HG02973 (cell line): ENCODE measurements around the gene ADAMTSL5.
"Not testable (repeated sequence)": the region's sequence is repeated elsewhere in the genome, so short reads cannot be mapped to it uniquely, and the experiment has no call there.

ENCODE experiments used
- ATAC-seq: cut with Tn5 transposase; IDR thresholded peaks from one replicate; pipeline ENCODE4 v1.9.1; 2021; ENCODE audit warnings: moderate library complexity; ENCODE audit not compliant: unreplicated experiment

ADAMTSL5 gene

DNA sequence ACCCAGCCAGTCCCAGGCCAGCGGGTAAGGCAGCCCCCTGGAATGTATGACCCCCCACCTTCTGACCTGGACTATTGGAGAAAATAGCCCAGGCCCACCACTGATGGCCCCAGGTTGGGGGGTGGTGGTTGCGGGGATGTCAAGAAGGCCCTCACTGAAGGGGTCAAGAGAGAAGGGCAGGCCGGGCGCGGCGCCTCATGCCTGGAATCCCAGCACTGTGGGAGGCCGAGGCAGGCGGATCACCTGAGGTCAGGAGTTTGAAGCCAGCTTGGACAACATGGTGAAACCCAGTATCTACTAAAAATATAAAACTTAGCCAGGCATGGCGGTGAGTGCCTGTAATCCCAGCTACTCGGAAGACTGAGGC is 1.5 kb upstream of the ADAMTSL5 start:
- ATAC-seq = no peak

DNA sequence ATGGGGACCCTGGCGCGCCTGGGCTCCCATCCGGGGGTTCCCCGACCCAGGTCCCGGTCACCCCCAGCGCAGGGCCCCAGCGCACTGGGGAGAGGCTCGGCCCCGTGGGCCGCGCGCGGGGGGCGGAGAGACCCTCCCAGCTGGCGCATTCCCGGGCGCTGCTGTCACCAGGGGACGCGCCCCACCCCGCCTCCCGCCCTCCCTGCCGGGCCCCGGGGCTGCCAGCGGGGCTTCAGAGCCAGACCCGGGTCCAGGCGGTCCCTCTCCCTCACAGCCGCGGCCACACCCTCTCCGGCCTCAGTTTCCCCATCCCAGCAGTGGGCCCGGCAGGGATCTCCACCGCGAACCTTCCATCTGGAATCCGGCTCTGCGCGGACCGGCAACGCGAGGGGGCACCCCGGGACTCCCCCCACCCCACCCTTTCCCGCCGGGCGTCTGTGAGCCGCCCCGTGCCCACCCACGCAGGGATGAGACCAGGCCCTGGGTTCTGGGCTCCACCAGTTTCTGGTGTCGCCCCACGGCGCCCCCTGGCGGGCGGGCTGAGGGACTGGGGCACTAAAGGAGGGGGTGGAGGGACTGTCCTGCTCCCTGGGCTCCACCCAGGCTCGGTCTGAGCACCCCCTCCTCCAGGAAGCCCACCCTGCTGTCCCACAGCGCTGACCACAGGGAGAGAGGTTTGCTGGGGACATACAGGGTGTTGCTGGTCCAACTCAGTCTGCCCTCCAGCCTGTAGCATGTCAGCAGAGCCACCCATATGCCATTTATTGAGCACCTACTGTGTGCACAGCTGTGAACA is 878 bp upstream of the ADAMTSL5 start:
- no peak for ATAC-seq

DNA sequence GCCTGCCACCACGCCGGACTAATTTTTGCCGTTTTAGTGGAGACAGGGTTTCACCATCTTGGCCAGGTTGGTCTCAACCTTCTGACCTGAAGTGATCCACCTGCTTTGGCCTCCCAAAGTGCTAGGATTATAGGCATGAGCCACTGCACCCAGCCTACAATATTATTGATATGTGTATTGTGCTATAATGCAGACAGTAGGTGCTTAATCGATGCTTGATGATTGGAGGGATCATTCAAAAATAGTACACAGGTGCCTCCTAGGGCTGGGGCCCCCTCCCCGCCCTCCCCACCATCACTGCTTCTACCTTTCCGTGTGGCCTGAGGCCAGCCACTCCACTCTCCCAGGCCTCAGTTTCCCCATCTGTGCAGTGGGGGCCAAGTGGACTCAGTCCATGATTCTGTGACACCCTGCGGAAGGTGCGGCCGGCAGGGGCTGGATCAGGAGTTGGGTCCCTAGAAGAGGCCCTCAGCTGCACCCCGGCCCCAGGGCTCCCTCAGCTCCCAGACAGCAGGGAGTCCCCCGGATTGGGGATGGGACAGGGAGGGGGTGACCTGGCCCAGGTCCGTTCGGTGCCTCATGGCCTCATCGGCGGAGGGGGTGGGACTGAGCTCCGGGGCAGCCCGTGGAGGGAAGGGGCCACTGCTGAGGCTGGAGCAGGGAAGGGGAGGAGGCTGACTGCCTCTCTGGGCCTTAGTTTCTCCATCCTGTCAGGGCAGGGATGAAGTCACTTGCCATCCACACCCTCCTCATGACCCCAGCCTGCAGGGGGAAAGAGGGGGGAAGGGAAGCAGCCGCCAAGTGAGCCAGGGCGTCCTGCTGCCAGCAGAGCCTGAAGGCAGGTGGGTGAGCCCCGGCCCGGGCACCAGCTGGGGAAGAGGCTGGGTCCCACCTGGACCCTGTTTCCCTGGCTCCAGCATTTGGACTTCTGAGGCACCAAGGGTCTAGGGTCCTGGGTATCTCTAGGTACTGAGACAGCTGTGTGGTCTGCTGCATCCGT is 1.2 kb downstream of the ADAMTSL5 start:
- ATAC-seq = no peak

DNA sequence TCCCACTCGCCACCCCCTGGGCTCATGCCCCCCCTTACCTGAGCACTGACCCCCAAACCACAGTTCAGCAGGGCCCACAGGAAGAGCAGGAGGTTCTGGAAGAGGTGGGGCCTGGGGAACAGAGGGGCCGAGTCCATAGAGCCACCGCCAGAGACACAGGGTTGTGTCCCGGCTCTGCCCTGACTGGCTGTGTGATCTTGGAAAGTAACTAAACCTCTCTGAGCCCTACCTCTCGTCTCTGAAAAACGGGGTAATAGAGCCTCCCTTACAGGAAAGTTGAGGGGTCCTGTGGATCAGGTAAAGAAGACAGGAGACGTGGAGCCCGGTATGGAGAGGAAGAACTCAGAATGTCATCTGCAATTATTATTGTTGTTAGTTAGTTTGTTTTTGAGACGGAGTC is 2.0 kb downstream of the ADAMTSL5 start:
- ATAC-seq = no peak

DNA sequence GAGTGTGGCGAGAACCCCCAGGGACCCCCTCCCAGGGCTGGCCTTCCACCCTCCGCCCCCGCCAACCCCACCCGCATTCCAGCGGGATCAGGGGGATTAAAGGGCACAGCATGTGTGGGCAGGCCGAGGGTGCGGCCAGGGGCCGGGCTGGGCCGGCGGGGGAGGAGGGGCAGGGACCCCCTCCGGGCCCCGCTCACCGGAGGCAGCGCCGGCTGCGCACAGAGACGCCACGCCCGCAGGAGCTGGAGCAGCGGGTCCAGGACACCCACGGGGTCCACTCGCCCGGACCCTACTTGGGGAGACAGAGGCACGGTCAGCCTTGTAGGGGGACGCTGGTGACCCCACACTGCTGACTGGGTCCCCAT is 2.4 kb downstream of the ADAMTSL5 start:
- ATAC-seq = no peak

DNA sequence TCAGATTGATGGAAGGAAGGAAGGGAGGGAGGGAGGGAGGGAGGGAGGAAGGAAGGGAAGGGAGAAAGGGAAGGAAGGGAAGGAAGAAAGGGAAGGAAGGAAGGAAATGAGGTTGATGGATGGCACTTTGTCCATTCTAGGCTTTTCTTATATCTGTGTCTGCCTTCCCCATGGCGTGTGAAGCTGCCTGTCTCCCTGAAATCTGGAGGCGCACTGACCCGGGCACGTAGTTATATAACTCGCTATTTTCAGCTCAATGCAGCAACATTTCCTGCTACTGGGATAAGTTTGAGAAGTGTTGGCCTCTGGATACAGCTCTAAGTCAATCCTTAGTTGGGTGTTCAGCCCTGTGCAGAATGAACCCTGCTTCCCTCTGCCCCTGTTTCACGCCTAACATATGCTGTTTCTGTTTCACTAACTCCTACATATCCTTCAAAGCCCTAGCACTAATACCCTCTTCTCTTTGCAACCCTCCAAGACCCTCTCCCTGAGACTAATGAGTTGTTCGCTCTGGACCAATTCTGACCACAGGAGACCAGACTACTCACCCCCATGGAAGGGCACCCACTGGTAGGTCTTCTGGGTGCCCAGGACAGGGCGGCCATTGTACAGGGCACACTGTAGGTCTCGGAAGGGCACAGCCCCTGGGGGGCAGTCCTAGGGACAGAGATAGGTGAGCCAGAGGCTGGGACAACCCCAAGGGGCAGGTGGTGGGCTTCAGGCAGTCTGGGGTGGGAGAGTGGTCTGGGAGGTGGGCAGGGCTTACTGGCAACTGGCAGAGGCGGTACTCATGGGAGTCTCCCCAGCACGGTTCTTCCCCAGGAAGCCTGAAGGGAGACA is 3.0 kb downstream of the ADAMTSL5 start:
- ATAC-seq = no peak

DNA sequence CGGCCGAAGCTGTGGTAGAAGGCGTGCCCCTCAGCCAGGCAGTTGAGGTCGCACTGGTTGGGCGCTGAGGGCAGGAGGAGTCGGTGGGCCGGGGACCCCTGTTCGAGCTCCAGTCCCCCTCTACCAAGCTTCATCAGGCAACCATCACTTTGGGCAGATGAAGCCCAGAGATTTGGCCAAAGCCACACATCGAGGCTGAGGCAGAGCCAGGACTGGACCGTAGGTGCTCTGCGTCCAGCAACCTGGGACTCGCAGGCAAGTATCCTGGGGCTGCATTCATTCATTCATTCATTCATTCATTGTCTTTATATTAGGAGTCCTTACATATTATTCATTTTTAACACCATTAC is 4.3 kb downstream of the ADAMTSL5 start:
- no peak for ATAC-seq

DNA sequence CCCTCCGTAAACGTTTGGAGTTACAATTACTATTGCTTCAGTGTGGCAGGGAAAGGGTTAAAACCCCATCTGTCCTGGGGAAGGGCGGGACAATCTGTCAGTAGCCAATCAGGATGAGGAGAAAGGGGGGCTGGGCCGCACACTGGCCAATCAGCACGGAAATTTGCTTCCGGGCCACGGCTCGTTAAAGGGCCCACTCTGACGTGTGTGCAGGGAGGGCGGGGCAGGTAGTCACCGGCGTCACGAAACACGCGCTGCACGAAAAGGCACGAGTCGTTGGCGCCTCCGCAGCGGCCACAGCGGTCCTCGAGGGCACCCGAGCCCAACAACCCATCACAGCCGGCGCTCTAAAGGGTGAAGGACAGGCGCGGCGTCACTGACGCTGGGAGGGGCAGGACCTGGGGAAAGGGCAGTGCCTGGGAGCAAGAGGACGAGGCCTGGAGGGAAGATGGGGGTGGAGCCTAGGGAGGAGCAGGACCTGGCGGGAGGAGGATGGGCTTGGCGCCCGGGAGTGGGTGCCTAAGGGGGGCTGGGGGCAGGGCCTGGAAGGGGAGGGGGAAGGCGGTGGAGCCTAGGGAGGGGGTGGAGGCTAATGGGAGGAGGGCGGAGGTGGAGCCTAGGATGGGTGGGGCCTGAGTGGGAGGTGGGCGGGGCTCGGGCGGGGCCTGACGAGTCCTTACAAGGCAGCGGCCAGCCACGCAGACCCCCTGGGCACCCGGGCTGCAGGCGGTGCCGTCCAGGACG is 4.9 kb downstream of the ADAMTSL5 start:
- ATAC-seq = no peak

DNA sequence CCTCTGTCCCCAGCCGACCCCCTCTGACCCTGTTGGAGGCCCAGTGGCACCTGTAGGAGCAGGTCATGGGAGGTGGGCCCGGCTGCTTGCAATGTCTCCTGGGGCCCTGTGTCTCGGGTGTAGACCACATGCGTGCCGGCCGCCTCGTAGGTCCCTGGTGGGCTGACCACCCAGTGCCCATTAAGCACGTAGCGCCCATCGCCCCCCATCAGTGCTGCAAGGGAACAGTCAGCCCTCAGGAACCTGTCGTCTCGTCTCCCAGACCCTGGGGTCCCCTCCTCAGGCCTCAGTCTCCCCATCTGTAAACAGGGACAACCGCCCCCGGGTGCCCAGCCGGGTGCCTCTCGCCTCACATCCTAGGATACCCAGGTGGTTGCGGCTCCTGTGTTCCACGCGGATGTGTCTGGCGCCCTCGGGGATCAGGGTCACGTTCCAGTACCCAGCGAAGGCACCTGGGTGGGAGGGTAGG is 5.6 kb downstream of the ADAMTSL5 start:
- no peak for ATAC-seq

DNA sequence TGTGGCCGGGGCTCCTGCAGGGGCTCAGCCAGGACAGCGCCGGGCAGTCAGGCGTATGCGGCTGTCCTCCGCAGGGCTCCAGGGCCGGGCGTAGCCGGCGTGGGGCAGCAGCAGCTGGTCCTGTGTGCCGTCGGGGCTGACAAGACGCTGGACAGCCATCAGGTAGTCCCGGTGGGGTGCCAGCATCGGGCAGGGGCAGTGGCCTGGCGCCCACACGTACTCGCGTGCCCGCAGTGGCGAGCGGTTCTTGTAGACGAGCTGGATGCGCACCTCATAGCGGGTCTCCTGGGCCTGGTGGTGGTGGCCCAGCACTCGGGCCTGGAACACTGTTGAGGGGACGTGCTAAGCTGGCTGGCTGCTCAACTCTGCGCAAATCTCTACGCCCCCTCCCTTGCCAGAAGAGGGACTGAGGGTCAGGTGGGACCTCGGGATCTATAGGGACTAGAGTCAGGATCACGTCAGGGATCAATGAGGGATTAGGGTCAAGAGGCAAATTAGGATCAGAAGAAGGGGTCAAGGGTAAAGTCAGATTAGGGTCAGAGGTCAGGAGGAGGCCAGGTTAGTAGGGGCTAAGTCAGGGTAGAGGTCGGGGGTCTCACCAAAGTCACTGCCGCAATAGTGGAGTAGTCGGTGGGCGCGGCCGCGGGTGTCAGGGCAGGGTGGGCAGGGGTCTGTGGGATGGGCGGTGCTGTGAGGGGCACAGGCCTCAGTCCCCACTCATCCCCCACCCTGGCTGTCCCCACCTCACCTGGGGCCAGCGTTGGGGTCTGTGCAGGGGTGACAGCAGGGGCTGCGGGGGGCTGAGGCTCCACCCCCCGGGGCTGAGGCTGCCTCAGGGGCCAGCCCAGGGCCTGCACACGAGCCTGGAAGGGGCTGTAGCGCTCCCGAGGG is 6.6 kb downstream of the ADAMTSL5 start:
- ATAC-seq = no peak

DNA sequence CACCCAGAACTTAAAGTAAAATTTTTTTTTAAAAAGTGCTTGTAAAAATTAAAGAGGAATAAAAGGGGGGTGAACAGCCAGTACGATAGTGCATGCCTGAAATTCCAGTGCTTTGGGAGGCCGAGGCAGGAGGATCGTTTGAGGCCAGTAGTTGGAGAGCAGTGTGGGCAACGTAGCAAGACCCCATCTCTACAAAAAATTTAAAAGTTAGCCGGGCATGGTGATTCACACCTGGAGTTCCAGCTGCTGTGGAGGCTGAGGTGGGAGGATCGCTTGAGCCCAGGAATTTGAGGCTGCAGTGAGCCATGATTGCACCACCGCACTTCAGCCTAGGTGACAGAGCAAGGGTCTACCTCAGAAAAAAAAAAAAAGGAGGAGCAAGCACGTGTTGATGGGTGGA is 7.8 kb downstream of the ADAMTSL5 start:
- ATAC-seq = no peak

DNA sequence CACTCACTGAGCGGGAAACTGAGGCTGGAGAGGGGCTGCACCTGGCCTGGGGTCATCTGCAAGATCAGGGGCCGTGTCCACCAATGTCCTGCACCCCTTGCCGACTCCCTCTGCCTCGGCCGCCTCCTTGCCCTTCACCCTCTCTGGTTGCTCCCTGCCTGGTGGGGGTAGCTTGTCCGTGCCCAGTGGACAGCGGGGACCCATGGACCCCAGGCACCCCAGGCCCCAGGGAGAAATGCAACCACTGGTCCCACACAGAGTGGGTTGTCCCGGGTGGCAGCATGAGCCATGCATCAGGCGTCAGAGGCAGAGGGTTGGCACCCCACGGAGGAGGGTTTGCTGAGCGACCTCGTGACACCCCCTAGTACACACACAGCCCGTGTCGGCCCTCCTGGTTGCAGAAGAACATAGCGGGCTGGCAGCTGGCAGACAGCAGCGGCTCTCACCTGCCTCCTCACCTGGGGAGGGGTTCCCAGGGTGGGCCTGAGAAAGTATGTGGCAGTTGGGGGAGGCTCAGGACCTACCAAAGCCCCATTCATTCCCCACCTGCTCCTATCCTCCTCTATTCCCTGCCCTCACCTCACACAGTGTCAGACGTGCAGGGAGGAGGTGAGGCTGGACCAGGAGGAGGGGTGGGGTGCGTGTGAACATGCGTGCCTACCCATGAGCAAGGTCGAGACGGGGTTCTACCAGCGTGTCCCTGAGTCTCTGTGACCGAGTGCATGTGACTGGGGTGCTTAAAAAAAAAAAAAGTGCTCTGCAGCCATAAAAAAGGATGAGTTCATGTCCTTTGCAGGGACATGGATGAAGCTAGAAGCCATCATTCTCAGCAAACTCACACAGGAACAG is 8.7 kb downstream of the ADAMTSL5 start:
- ATAC-seq = no peak

DNA sequence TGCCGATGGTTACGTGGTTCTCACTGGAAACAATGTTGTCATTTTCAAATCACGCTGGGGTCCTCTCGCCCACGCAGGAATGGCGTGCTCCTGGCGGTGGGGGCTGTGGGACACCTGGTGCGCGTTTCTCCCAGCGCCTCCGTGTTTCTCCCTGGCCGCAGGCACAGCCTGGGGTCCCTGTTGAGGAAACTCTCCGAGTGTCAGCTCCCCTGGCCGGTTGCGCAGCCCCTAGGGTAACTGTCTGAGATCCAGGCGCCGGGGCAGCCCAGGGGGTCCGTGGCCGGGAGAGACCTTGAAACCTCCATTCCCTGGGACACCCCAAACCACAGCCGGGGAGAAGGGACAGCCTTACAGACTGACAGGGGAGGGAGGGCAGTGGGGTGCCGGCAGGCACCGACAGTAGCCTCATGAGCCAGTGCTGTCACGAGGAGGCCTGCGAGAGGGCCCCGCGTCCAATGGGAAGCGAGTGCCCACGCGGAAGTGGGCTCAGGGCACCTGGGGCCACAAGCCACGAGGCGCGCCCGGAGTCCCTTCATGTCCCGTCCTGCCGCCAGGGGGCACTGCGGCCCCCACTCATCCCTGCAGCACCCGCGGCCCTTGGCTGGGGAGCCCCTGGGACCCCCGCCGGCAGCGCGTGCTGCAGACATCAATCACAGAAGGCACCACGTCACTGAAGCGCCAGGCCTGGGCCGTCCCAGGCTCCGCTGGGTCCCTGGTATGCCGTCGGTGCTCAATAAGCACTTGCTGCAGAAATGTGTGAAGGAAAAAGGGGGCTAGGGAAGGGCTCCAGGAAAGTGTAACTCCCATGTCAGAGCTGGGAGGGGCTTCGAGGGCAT is 9.5 kb downstream of the ADAMTSL5 start:
- no peak for ATAC-seq

DNA sequence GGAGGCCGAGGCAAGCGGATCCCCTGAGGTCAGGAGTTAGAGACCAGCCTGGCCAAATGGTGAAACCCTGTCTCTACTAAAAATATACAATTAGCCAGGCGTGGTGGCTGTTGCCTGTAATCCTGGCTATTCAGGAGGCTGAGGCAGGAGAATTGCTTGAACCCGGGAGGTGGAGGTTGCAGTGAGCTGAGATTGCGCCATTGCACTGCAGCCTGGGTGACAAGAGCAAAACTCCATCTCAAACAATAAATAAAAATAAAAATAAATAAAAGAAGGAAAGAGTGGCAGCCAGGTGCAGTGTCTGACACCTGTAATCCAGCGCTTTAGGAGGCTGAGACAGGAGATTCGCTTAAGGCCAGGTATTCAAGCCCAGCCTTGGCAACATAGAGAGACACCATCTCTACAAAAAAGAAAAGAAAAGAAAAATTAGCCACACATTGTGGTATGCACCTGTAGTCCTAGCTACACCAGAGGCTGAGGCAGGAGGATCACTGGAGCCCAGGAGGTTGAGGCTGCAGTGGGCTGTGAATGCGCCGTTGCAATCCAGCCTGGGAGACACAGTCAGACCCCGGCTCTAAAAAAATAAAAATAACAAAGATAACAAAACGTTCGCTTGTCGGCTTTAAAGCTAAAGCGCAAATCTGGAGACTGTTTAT is 10.3 kb downstream of the ADAMTSL5 start:
- ATAC-seq = no peak

DNA sequence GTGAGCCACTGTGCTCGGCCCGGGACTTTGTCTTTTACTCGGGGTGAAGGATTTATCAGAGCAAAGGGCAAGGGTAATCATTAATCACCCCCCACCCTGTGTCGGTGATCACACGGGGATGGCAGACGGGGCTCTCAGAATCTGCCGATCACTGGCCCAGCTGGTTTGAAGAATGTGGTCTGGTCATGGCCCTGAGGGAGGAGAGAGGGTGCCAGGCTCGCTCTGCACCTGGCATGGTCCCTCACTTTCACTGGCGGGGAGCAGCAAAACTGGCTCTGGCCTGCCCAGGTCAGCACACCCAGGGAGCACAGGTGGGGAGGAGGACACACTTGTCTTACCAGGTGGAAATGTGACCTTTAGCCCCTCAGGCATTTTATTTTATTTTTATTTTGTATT is 11.6 kb downstream of the ADAMTSL5 start:
- ATAC-seq = no peak

DNA sequence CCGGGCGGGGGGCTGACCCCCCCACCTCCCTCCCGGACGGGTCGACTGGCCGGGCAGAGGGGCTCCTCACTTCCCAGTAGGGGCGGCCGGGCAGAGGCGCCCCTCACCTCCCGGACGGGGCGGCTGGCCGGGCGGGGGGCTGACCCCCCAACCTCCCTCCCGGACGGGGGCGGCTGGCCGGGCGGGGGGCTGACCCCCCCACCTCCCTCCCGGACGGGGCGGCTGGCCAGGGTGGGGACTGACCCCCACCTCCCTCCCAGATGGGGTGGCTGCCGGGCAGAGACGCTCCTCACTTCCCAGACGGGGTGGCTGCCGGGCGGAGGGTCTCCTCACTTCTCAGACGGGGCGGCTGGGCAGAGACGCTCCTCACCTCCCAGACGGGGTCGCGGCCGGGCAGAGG is 13.6 kb downstream of the ADAMTSL5 start:
- not testable (repeated sequence) for ATAC-seq

DNA sequence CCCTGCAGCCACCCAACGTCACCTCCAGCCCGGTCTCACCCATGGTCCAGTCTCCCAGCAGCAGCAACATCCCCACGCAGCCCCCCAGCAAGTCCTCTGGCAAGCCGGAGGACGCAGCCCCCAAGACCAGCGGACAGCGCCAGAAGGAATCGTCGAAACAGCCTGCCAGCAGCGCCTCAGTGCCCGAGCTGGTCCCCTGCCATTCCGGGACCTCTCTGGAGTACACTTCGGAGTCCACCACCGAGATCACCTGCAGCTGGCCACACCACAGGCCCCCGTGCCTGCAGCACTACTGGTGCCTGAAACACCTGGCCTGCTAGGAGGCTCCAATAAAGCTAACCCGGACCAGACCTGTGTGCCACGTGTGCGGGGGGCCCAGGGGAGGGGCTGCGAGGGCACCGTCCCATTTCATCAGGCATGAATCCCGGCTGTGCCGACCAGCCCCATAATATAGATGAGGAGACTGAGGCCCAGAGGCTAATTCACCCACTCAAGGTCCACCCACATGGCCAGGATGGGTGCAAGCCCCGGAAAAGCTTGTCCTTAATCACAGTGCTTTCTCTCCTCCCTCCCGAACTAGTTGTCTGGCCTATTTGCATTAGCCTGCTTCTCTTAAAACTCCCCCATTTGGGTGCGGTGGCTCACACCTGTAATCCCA is 15.1 kb downstream of the ADAMTSL5 start:
- no peak for ATAC-seq
